Skin epidermis (tissue), 12 donors: ENCODE measurements around the gene CIC.

Experiments used
- H3K27ac ChIP-seq, 21 experiments: fragments of 200-600 bp; sonication (generic) in 11 of 21; one replicate each; pipeline ENCODE4 v1.5.0; 2020; ENCODE audit warnings: mild to moderate bottlenecking in 3 of 21, inconsistent platforms in 2 of 21, moderate library complexity in 2 of 21
- H3K4me3 ChIP-seq, 7 experiments: fragments of 200-600 bp; sonication (generic) in 2 of 7; one replicate each; pipeline ENCODE4 v1.5.0; 2020; ENCODE audit warnings: inconsistent platforms in 2 of 7, mild to moderate bottlenecking in 2 of 7, moderate library complexity in 1 of 7

The CIC gene

DNA sequence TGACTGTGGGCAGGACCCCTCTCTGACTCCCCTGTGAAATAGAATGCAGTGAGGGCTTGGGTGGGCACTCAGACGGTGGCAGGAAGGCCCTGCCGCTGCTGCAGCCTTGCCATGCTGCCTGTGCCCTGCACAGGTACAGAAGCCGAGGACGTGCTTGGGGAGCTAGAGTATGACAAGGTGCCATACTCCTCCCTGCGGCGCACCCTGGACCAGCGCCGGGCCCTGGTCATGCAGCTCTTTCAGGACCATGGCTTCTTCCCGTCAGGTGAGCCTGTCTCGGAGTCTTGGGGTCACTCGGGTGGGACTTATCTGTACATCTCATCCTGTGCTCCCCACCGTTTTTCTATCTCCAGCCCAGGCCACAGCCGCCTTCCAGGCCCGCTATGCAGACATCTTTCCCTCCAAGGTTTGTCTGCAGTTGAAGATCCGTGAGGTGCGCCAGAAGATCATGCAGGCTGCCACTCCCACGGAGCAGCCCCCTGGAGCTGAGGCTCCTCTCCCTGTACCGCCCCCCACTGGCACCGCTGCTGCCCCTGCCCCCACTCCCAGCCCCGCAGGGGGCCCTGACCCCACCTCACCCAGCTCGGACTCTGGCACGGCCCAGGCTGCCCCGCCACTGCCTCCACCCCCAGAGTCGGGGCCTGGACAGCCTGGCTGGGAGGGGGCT lies 25.6 kb downstream of the CIC start:
- no peak overlapping the region for H3K4me3 ChIP-seq
- H3K27ac ChIP-seq = peak overlapping the region in 1 of 21 experiments; percentile 37

DNA sequence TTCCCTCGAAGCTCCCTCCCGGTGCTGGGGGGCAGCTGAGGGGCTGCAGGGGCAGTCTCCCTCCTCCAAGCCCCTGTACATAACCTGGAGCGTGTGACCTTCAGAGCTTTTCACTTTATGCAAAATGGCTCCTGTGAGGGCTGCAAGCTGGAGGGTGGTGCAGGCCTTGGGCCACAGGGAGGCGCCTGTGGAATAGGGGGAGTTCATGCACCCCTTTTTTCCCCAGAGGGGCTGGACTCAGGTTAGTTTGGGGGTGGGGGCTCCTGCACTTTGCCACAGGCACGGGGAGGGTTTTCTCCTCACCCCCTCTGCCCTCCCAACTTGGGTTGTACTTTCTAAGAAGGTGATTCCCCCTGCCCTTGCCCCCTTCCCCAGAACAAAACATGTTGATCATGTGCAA lies 26.3 kb downstream of the CIC start:
- Histone ChIP-seq H3K4me3 (no peak overlapping the region), H3K27ac (peak overlapping the region in 2 of 21 experiments; percentile 2 to 14)

DNA sequence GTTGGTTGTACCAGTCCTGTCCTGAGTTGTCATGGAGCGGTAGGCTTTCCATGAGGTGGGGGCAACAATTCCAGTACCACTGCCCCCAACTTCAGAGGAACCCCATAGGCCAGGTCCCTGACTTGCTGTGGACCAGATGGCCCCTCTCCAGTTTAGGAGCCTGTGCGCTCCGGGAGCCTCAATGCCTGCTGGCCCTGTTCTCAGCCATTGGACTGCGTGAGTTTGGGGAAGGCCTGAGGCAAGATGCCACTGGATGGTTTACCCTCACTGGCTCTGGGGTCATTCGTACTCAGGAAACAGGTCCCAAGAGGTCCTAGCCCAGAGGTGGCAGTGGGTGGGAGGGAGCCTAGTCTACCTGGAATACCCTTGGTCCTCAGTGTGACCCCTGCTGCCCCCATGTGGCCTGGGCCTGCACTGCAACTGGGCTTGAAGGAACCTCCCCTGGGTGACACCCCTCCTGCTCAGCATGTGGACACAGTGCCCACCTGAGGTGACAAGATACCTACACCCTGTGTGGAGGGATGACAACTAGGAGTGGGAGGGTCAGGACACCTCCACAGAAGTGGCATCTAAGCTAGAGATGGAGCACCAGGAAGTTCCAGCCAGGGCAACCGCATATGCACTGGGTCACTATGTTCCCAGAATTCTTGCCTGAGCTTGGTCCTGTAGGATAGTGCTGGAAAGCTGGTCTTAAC lies 26.9 kb downstream of the CIC start:
- Histone ChIP-seq H3K27ac (peak overlapping the region in 3 of 21 experiments; percentile 2 to 14 (median 2)), H3K4me3 (no peak overlapping the region)

DNA sequence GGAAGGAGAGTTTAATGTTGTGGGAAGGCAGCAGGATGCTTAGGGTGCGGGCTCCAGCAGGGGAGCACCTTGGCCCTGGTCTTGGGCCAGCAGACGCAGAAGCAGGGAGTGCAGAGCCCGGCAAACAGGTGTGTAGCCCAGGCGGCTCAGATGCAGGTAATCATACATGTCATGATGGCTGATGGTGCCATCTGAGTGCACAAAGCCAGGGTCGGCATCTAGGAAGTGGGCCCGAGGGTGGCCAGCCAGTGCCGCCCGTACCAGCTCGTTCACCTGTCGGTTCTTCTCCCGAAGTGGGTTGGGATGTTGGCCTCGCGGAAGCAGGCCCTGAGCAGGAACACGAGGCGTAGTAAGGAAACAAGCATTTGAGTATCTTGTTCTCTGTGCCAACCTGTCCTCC lies 28.0 kb downstream of the CIC start:
- Histone ChIP-seq H3K4me3 (no peak overlapping the region), H3K27ac (no peak overlapping the region)

DNA sequence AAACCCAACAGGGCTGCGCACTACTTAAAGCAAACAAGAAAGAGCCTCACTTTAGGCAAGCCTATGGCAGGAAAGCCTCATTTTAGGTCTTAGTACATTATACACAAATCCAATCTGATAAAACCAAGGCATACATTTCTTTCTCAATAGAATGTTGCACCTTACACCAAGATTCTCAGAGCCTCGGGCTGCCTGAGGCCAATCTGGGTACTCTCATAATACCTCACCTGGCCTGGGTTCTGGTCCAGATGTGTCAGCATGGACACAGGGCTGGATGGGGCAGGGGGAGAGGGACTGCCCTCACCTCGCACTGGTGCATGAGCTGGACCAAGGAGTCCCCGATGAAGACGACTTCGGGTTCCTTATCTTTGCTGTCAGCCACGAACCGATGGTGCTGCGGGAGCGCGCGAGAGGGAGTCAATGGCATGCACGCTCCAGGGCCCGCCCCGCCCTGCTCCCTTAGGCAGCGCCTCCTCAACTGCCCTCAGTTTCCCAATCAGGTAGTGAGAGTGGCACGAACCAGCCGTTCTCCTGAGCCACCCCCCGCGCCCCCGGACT lies 32.7 kb downstream of the CIC start, which contains the start of gene PRR19:
Gene PRR19 (plus strand): TSS at position 487 of the 558 bp plus-strand sequence. CDS start 7,453 bp downstream, outside the sequence.
- H3K27ac ChIP-seq = peak within 1 kb of the TSS in 20 of 21 experiments; percentile 2 to 86 (median 46)
- peak within 1 kb of the TSS; percentile 37 to 56 (median 51) for H3K4me3 ChIP-seq

DNA sequence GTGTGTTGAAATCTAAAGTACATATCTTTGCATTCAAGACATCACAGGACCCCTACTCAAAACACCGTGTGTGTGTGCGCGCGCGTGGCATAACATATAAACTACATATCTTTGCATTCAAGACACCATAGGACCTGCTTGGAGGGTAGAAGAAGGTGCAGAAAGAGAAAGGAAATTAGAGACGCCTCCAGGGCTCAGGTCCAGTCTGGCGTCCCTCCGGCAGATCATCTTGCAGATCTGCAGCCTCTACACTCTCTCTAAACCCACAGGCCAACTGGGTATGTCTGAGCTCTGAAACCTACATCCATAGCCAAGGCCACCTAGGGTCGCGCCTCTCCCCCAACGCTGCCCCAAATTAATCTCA lies 34.0 kb downstream of the CIC start:
- Histone ChIP-seq H3K4me3 (peak overlapping the region in 4 of 7 experiments; percentile 37 to 56 (median 52)), H3K27ac (peak overlapping the region in 10 of 21 experiments; percentile 11 to 86 (median 67))

DNA sequence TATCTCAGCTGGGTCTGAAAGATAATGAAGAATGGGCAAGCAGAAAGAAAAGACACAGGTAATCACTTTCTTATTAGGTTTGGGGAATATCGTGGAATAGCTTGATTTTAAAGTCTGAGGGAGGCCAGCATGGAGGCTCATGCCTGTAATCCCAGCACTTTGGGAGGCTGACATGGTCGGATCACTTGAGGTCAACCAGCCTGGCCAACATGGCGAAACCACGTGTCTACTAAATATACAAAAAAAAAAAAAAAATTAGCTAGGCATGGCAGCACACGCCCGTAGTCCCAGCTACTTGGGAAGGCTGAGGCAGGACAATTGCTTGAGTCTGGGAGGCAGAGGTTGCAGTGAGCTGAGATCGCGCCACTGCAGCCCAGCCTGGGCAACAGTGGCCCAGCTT lies 34.8 kb downstream of the CIC start:
- H3K4me3 ChIP-seq = no peak overlapping the region
- peak overlapping the region in 1 of 21 experiments; percentile 86 for H3K27ac ChIP-seq

DNA sequence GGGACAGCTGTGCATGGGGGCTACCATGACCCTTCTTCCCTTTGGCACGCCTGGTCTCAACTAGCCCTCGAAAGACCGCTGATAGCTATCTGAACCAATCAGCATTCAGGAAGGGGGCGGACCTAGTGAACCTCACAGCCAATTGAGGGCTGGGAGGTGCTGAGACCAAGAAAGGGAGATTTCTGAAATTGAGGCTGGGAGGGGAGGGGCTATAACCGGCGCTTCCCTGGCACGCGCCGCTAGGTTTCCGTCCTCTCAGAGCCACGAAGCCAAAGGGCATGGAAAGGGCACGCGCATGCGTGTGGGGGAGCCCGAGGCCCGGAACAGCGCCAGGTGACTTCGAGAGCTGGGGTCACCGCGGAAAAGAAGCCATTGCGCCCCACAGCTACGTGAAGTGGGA lies 37.6 kb downstream of the CIC start:
- H3K4me3 ChIP-seq = no peak overlapping the region
- H3K27ac ChIP-seq = no peak overlapping the region

DNA sequence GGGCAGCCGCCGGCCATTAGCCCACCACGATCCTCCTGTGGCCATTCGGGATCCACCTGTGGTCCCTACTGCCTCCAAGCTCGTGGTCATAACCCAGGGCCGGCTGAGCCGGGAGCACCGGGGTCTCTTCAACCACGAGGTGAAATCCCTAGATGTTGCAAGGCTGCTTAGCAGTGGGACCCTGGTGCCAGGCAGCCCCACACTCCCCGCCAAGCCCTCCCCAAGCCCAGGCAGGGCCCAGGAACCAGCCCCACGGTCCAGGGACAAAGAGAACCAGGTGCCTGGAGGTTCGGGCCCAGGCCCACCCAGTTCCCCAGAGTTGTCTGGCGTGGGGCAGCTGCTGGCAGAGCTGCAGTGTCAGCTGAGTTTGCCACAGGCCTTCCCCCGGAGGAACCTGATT lies 40.6 kb downstream of the CIC start:
- no peak overlapping the region for H3K27ac ChIP-seq
- no peak overlapping the region for H3K4me3 ChIP-seq

DNA sequence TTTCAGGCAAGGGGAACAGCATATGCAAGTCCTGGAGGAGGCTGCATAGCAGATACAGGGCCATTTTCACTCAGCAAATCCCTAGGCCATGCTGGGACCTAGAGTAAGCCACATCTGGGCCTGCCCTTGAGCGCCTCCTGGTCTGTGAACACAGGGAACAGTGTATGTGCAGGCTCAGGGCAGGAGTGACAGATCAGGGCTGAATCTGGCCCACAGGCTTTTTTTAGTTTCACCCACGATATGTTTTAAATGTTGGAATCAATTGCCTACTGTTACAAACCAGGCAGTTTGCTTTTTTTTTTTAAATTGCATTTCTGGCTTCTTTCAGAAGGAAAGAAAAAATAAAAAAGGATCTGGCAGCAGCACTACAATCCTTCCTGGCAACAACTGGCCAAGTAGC lies 42.6 kb downstream of the CIC start:
- H3K4me3 ChIP-seq = no peak overlapping the region
- H3K27ac ChIP-seq = no peak overlapping the region

DNA sequence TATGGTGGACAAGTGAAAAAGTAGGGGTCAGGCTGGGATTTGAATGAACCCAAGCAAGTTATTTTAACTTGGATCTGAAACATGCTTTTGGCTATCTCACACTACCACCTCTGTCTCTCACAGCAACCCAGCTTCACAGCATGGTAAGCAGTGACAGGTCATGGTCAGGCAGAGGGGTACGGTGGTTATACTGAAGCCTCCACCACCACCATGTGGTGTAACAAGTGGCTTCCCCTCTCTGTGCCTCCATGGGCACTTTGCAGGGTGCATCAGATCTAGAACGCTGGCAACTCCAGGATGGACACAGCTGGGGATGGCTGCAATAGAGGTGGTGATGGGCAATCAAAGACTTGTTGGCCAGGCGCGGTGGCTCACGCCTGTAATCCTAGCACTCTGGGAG lies 43.3 kb downstream of the CIC start:
- Histone ChIP-seq H3K4me3 (no peak overlapping the region), H3K27ac (no peak overlapping the region)

DNA sequence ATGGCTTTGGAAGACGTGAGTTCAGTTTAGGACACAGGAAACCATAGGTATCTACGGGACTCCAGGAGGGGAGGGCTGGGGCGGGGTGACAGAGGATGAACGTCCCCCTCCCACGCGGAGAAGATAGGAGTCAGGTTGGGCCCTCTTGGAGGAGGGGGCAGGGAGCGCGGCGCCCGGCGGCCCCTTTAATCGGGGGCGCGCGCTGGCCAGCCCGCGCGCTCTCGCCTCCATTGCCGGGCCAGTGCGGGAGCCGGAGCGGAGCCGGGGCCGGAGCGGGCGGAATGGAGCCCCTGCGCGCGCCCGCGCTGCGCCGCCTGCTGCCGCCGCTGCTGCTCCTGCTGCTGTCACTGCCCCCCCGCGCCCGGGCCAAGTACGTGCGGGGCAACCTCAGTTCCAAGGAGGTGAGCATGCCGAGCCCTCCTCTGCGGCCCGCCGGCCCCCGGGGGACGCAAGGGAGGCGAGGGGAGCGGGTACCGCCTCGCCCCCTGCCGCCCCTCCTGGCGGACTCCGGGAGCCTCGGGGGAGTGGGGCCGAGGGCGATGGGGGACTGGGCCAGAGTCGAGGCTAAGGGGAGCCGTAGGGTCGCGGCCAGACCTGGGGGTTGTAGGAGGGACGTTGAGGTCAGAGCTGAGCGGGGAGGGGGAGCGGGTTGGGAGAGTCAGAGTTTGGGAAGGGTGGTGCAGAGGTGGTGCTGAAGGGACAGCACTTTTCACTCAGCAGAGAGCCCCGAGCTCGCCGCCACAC lies 44.2 kb downstream of the CIC start, which contains the start of gene TMEM145:
Gene TMEM145 (plus strand): TSS at position 214 of the 744 bp plus-strand sequence. CDS start 68 bp downstream, at position 282.
- peak within 1 kb of the TSS; percentile 4 to 50 (median 29) for H3K4me3 ChIP-seq
- H3K27ac ChIP-seq = no peak within 1 kb of the TSS

DNA sequence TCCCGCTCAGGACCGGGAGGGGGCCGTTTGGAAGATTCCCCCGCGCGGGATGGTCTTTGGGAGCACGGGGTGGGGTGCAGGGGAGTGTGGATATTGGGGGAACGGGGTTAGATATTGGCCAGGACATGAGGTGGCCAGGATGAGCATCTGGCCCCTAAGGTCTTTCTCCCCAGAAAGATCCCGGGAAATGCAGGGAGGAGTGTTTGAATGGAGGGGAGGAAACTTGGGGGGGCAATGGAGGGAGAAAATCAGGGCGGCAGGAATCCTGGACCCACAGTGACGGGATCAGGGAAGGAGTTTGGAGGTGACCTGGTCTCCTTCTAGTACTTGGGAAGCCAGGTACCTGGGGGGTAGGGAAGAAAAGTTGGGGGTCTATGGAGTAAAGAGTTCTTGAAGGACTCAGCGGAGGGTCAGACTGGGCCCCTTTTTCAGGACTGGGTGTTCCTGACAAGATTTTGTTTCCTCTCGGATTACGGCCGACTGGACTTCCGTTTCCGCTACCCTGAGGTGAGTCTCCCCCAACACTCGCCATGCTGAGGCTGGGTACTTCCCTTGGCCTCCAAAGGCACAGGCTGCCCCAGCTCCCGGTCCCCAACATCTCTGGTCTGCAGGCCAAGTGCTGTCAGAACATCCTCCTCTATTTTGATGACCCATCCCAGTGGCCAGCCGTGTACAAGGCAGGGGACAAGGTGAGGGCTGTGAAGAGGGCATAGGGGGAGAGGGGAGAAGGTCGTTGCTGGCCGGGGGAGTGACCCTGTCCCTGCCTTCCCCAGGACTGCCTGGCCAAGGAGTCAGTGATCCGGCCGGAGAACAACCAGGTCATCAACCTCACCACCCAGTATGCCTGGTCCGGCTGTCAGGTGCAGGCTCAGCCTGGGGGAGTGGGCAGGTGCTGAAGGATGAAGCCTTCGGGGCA lies 45.0 kb downstream of the CIC start:
- peak overlapping the region in 1 of 7 experiments; percentile 50 for H3K4me3 ChIP-seq
- no peak overlapping the region for H3K27ac ChIP-seq

DNA sequence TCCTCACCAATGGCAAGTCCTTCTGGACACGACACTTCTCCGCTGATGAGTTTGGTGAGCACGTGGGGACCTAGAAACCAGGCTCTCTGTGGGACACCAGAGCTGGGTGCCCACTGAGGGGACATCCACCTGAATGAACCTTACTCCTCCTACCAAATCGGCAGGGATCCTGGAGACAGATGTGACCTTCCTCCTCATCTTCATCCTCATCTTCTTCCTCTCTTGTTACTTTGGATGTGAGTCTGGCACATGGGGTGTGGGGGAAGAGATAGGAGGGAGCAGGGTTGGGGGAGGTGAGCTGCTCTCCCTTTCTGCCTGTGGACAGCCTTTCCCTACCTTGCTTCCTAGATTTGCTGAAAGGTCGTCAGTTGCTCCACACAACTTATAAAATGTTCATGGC lies 46.0 kb downstream of the CIC start:
- no peak overlapping the region for H3K4me3 ChIP-seq
- no peak overlapping the region for H3K27ac ChIP-seq

DNA sequence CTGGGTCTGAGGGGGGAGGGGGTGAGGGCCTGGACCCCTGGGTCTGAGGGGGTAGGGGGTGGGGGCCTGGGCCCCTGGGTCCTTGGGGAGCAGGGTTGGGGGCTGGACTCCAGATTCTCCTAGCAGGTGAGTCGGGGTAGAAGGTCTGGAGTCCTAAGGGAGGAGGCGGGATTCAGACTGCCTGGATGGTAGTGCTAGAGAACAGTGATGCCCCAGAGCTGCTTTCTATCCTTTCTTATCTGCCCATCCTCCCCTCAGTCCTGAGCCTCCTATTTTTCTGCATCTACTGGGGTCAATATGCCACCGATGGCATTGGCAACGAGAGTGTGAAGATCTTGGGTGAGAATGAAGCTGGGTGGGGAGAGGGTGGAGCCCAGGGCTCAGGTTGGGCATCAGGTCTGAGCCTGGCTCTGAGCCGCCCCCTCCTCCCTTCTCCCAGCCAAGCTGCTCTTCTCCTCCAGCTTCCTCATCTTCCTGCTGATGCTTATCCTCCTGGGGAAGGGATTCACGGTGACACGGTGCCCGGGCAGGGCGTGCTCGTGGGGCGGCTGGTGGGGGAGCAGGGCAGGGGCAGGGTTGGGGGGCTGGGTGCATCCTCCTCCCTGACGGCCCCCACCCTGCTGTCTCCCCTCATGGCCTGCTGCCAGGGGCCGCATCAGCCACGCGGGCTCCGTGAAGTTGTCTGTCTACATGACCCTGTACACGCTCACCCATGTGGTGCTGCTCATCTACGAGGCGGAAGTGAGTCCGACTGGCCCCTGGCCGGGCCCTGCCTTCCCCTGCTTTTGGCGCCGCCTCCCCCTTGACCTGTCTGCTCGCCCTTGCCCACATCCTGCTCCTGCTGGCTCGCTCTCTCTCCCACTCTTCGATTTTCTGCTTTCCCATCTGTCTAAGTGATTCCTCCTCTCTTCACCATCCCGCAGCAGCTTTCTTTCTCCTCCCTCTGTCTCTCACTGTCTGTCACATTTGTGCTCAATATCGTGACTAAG lies 47.5 kb downstream of the CIC start:
- H3K4me3 ChIP-seq = no peak overlapping the region

DNA sequence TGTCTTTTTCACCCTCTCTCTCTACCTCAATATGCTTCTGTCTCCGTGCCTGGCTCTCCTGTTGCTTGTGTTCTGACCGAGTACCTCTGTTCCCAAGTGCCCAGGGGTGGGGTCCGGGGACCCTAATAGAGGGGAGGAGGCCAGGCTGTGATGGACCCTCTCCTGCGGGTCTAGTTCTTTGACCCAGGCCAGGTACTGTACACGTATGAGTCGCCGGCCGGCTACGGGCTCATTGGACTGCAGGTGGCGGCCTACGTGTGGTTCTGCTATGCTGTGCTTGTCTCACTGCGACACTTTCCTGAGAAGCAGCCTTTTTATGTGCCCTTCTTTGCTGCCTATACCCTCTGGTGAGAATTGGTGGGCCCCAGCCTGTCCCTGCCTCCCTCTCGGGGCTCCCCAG lies 48.5 kb downstream of the CIC start:
- H3K4me3 ChIP-seq = no peak overlapping the region
- H3K27ac ChIP-seq = no peak overlapping the region

More for the DNA sequence above, 47.5 kb downstream of the CIC start:
- H3K27ac ChIP-seq = no peak overlapping the region

DNA sequence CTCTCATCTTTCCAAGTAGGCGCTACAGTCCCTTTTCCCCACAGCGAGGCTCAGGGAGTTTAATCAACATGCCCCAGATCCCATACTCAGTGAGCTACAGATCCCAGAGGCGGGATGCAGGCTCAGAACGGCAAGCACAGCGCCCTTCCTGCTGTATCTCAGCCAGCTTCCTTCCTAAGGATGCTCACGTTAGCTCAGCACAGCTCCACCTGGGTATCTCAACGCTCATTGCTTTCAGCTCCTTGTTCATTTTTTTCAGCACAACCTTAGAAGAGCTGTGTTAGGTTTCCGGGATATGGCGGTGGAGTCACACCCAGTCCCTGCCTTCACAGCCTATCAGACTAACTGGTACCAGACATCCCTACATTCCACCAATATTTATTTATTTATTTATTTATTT lies 53.3 kb downstream of the CIC start:
- no peak overlapping the region for H3K27ac ChIP-seq
- no peak overlapping the region for H3K4me3 ChIP-seq

DNA sequence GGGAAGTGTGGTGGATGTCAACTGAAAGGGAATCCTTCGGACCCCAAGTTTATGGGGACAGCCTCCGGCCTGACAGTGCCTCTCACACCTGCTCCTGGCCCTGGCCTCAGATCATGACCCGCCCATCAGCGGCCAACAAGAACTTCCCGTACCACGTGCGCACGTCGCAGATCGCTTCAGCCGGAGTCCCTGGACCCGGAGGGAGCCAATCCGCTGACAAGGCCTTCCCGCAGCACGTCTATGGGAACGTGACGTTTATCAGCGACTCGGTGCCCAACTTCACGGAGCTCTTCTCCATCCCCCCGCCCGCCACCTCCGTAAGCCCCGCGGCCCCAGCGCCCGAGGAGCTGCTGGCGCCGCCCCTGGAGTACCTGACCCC lies 54.4 kb downstream of the CIC start:
- Histone ChIP-seq H3K27ac (no peak overlapping the region), H3K4me3 (peak overlapping the region in 1 of 7 experiments; percentile 6)
